ENCODE data around the gene ATP10A. TPM values are rescaled to one million over a fixed set of nuclear protein-coding genes. Genes with fewer than 3 reads are reported as not detected.

The ATP10A gene
- total RNA-seq, 1 experiment from 2014 or later = not detected

GRCh38 chr15:25715536-25716413 lies 147.4 kb downstream of the ATP10A start:
- H3K4me1 Mint-ChIP-seq (ENCODE audit: low read depth, unreplicated experiment) = no peaks in the 10 kb centered on the region
- ChIA-PET POLR2A (no interaction called here), CTCF (no interaction called here)
- H3K36me3 Mint-ChIP-seq (ENCODE audit: insufficient read depth, unreplicated experiment) = no peaks in the 10 kb centered on the region
- H3K27me3 Mint-ChIP-seq (ENCODE audit: insufficient read depth, unreplicated experiment) = peaks cover 3% of the 10 kb centered on the region
- Histone ChIP-seq H3K36me3 (ENCODE audit: control insufficient read depth, insufficient read depth, low read length) (no peaks in the 10 kb centered on the region), H3K9me3 (no peaks in the 10 kb centered on the region), H3K4me3 (ENCODE audit: low read depth, low read length) (no peak overlapping the region), H3K27me3 (replicated peaks; ENCODE audit: control insufficient read depth, insufficient read depth, low read length) (0 out of 2 replicates have a peak, but pooled peaks cover under 1% of the 10 kb centered on the region), H3K4me1 (no peaks in the 10 kb centered on the region)
- intact Hi-C loops (cut with micrococcal nuclease; ENCODE audit: unreplicated experiment) = no loop called here
- H3K4me3 Mint-ChIP-seq (ENCODE audit: unreplicated experiment) = no peak overlapping the region
- H3K9me3 Mint-ChIP-seq (ENCODE audit: unreplicated experiment) = no peaks in the 10 kb centered on the region
- no peak overlapping the region for H3K27ac Mint-ChIP-seq (ENCODE audit: unreplicated experiment)
- DNase-seq = no peak
- no peak for TF ChIP-seq CTCF (IDR thresholded peaks at IDR 0.05; ENCODE audit: insufficient read depth in 1 of 2, low read depth in 1 of 2, low read length in 1 of 2, severe bottlenecking in 1 of 2, unreplicated experiment in 1 of 2)
- BruUV-seq (replicated peaks) = no TSS peak

GRCh38 chr15:25714538-25714840 lies 148.6 kb downstream of the ATP10A start:
- Mint-ChIP-seq H3K4me1 (ENCODE audit: low read depth, unreplicated experiment) (no peaks in the 10 kb centered on the region), H3K36me3 (ENCODE audit: insufficient read depth, unreplicated experiment) (no peaks in the 10 kb centered on the region), H3K4me3 (ENCODE audit: unreplicated experiment) (no peak overlapping the region), H3K27ac (ENCODE audit: unreplicated experiment) (no peak overlapping the region), H3K9me3 (ENCODE audit: unreplicated experiment) (no peaks in the 10 kb centered on the region), H3K27me3 (ENCODE audit: insufficient read depth, unreplicated experiment) (peaks cover 3% of the 10 kb centered on the region)
- Histone ChIP-seq H3K9me3 (no peaks in the 10 kb centered on the region), H3K4me1 (no peaks in the 10 kb centered on the region), H3K36me3 (ENCODE audit: control insufficient read depth, insufficient read depth, low read length) (no peaks in the 10 kb centered on the region), H3K27me3 (replicated peaks; ENCODE audit: control insufficient read depth, insufficient read depth, low read length) (no peaks in the 10 kb centered on the region), H3K4me3 (ENCODE audit: low read depth, low read length) (no peak overlapping the region)
- ChIA-PET POLR2A (no interaction called here), CTCF (no interaction called here)
- intact Hi-C loops (cut with micrococcal nuclease; ENCODE audit: unreplicated experiment) = no loop called here
- no peak for DNase-seq
- no peak for TF ChIP-seq CTCF (IDR thresholded peaks at IDR 0.05; ENCODE audit: insufficient read depth in 1 of 2, low read depth in 1 of 2, low read length in 1 of 2, severe bottlenecking in 1 of 2, unreplicated experiment in 1 of 2)
- BruUV-seq (replicated peaks) = no TSS peak

GRCh38 chr15:25713736-25714537 lies 149.2 kb downstream of the ATP10A start:
- DNase-seq = no peak
- CTCF ChIA-PET = no interaction called here
- POLR2A ChIA-PET = no interaction called here
- intact Hi-C loops (cut with micrococcal nuclease; ENCODE audit: unreplicated experiment) = no loop called here
- H3K9me3 Mint-ChIP-seq (ENCODE audit: unreplicated experiment) = no peaks in the 10 kb centered on the region
- no peak overlapping the region for H3K27ac Mint-ChIP-seq (ENCODE audit: unreplicated experiment)
- Histone ChIP-seq H3K4me3 (ENCODE audit: low read depth, low read length) (no peak overlapping the region), H3K9me3 (no peaks in the 10 kb centered on the region), H3K27me3 (replicated peaks; ENCODE audit: control insufficient read depth, insufficient read depth, low read length) (no peaks in the 10 kb centered on the region), H3K4me1 (no peaks in the 10 kb centered on the region), H3K36me3 (ENCODE audit: control insufficient read depth, insufficient read depth, low read length) (no peaks in the 10 kb centered on the region)
- H3K27me3 Mint-ChIP-seq (ENCODE audit: insufficient read depth, unreplicated experiment) = peaks cover 3% of the 10 kb centered on the region
- no peak for TF ChIP-seq CTCF (IDR thresholded peaks at IDR 0.05; ENCODE audit: insufficient read depth in 1 of 2, low read depth in 1 of 2, low read length in 1 of 2, severe bottlenecking in 1 of 2, unreplicated experiment in 1 of 2)
- no peaks in the 10 kb centered on the region for H3K4me1 Mint-ChIP-seq (ENCODE audit: low read depth, unreplicated experiment)
- no peak overlapping the region for H3K4me3 Mint-ChIP-seq (ENCODE audit: unreplicated experiment)
- no TSS peak for BruUV-seq (replicated peaks)
- no peaks in the 10 kb centered on the region for H3K36me3 Mint-ChIP-seq (ENCODE audit: insufficient read depth, unreplicated experiment)

Data from Caco-2 (cell line).